Activated CD4-positive, alpha-beta memory T cell treated with anti-CD3 and anti-CD28 coated beads, Interleukin-2, amount 10 ng/mL, durations not matched to agents 7 days and 5 days (primary cell): ENCODE measurements around the gene UPK3A. TPM values are rescaled to one million over a fixed set of nuclear protein-coding genes. Genes with fewer than 3 reads are reported as not detected.
"Not testable (repeated sequence)": the region's sequence is repeated elsewhere in the genome, so short reads cannot be mapped to it uniquely, and the experiment has no call there.

Experiments used
- CTCF ChIA-PET: fragments of 350-600 bp; sonication (Branson Sonifier 250); formaldehyde crosslinking; loops from one replicate; lab custom pipeline; 2021; ENCODE audit warnings: antibody characterized with exemption, inconsistent platforms; lab: Charles Lee
- POLR2A ChIA-PET: fragments of 350-600 bp; sonication (Branson Sonifier 250); formaldehyde crosslinking; loops from one replicate; lab custom pipeline; 2021; ENCODE audit warnings: antibody characterized with exemption; lab: Charles Lee
- DNase-seq: peaks from one replicate; pipeline ENCODE4 v3.0.0-alpha.2; 2020
- H3K27ac Mint-ChIP-seq: one replicate; pipeline ENCODE4 v1.8.0; 2021; ENCODE audit warnings: mild to moderate bottlenecking, mixed read lengths
- H3K27me3 Mint-ChIP-seq: one replicate; pipeline ENCODE4 v1.8.0; 2021; ENCODE audit warnings: mixed read lengths
- H3K36me3 Mint-ChIP-seq: one replicate; pipeline ENCODE4 v1.8.0; 2021; ENCODE audit warnings: low read depth, mixed read lengths
- H3K4me1 Mint-ChIP-seq: one replicate; pipeline ENCODE4 v1.8.0; 2021; ENCODE audit warnings: mixed read lengths
- H3K4me3 Mint-ChIP-seq: one replicate; pipeline ENCODE4 v1.8.0; 2021; ENCODE audit warnings: mild to moderate bottlenecking, mixed read lengths
- H3K9me3 Mint-ChIP-seq: one replicate; pipeline ENCODE4 v1.8.0; 2021; ENCODE audit warnings: mixed read lengths
- total RNA-seq, 2 experiments: library from RNA; stranded (reverse); gene quantifications; one replicate each; pipeline ENCODE4 v1.2.3, GENCODE V29; 2021

Gene UPK3A
- total RNA-seq, 2 experiments from 2014 or later: not detected

- H3K9me3 Mint-ChIP-seq, DNase-seq, H3K27ac Mint-ChIP-seq, POLR2A ChIA-PET, H3K4me3 Mint-ChIP-seq, H3K36me3 Mint-ChIP-seq, H3K4me1 Mint-ChIP-seq, H3K27me3 Mint-ChIP-seq, CTCF ChIA-PET: not testable (repeated sequence)
These were observed 7.0 kb upstream of the UPK3A start for GRCh38 chr22:45277720-45278119.

- Mint-ChIP-seq H3K27me3 (peaks cover 9% of the 10 kb centered on the region), H3K36me3 (no peaks in the 10 kb centered on the region), H3K4me1 (peaks cover 6% of the 10 kb centered on the region), H3K27ac (no peak overlapping the region), H3K9me3 (no peaks in the 10 kb centered on the region), H3K4me3 (no peak overlapping the region)
- POLR2A ChIA-PET: no interaction called here
- no peak for DNase-seq
- CTCF ChIA-PET: no interaction called here
These were observed 6.6 kb upstream of the UPK3A start for GRCh38 chr22:45278125-45278524.

GRCh38 chr22:45280587-45280980 is 4.2 kb upstream of the UPK3A start:
- H3K9me3 Mint-ChIP-seq: no peaks in the 10 kb centered on the region
- DNase-seq: no peak
- peaks cover 22% of the 10 kb centered on the region for H3K27me3 Mint-ChIP-seq
- ChIA-PET CTCF (no interaction called here), POLR2A (no interaction called here)
- no peak overlapping the region for H3K4me3 Mint-ChIP-seq
- no peaks in the 10 kb centered on the region for H3K36me3 Mint-ChIP-seq
- peaks cover 6% of the 10 kb centered on the region for H3K4me1 Mint-ChIP-seq
- H3K27ac Mint-ChIP-seq: no peak overlapping the region

GRCh38 chr22:45281010-45281409 is 3.7 kb upstream of the UPK3A start:
- CTCF ChIA-PET: no interaction called here
- DNase-seq: no peak
- H3K27me3 Mint-ChIP-seq: peaks cover 23% of the 10 kb centered on the region
- no peaks in the 10 kb centered on the region for H3K9me3 Mint-ChIP-seq
- no peak overlapping the region for H3K4me3 Mint-ChIP-seq
- H3K27ac Mint-ChIP-seq: no peak overlapping the region
- POLR2A ChIA-PET: no interaction called here
- H3K4me1 Mint-ChIP-seq: peaks cover 6% of the 10 kb centered on the region
- no peaks in the 10 kb centered on the region for H3K36me3 Mint-ChIP-seq

- Mint-ChIP-seq H3K36me3 (no peaks in the 10 kb centered on the region), H3K4me3 (no peak overlapping the region), H3K4me1 (peaks cover 2% of the 10 kb centered on the region), H3K9me3 (no peaks in the 10 kb centered on the region), H3K27ac (no peak overlapping the region), H3K27me3 (peaks cover 24% of the 10 kb centered on the region)
- CTCF ChIA-PET: no interaction called here
- POLR2A ChIA-PET: no interaction called here
- no peak for DNase-seq
These were observed 712 bp downstream of the UPK3A start for GRCh38 chr22:45285263-45286058.

GRCh38 chr22:45286854-45287551 is 2.3 kb downstream of the UPK3A start:
- no peaks in the 10 kb centered on the region for H3K4me1 Mint-ChIP-seq
- H3K9me3 Mint-ChIP-seq: no peaks in the 10 kb centered on the region
- DNase-seq: no peak
- peaks cover 18% of the 10 kb centered on the region for H3K27me3 Mint-ChIP-seq
- H3K4me3 Mint-ChIP-seq: no peak overlapping the region
- H3K27ac Mint-ChIP-seq: no peak overlapping the region
- CTCF ChIA-PET: no interaction called here
- no peaks in the 10 kb centered on the region for H3K36me3 Mint-ChIP-seq
- POLR2A ChIA-PET: no interaction called here

- H3K9me3 Mint-ChIP-seq: no peaks in the 10 kb centered on the region
- peaks cover 2% of the 10 kb centered on the region for H3K4me1 Mint-ChIP-seq
- H3K27me3 Mint-ChIP-seq: peaks cover 3% of the 10 kb centered on the region
- POLR2A ChIA-PET: no interaction called here
- no peak overlapping the region for H3K4me3 Mint-ChIP-seq
- H3K27ac Mint-ChIP-seq: no peak overlapping the region
- CTCF ChIA-PET: no interaction called here
- no peak for DNase-seq
- no peaks in the 10 kb centered on the region for H3K36me3 Mint-ChIP-seq
These were observed 5.7 kb downstream of the UPK3A start for GRCh38 chr22:45290410-45290936.

- no peaks in the 10 kb centered on the region for H3K27me3 Mint-ChIP-seq
- H3K4me1 Mint-ChIP-seq: peaks cover 8% of the 10 kb centered on the region
- no peak for DNase-seq
- POLR2A ChIA-PET: no interaction called here
- H3K4me3 Mint-ChIP-seq: no peak overlapping the region
- no peaks in the 10 kb centered on the region for H3K36me3 Mint-ChIP-seq
- H3K27ac Mint-ChIP-seq: no peak overlapping the region
- no peaks in the 10 kb centered on the region for H3K9me3 Mint-ChIP-seq
- CTCF ChIA-PET: no interaction called here
These were observed 6.5 kb downstream of the UPK3A start for GRCh38 chr22:45291061-45291930.

GRCh38 chr22:45291931-45292290 is 7.2 kb downstream of the UPK3A start:
- Mint-ChIP-seq H3K4me1 (peaks cover 14% of the 10 kb centered on the region), H3K27ac (no peak overlapping the region), H3K9me3 (no peaks in the 10 kb centered on the region), H3K4me3 (no peak overlapping the region), H3K27me3 (no peaks in the 10 kb centered on the region), H3K36me3 (no peaks in the 10 kb centered on the region)
- ChIA-PET CTCF (no interaction called here), POLR2A (no interaction called here)
- DNase-seq: no peak

- Mint-ChIP-seq H3K27ac (no peak overlapping the region), H3K36me3 (no peaks in the 10 kb centered on the region), H3K4me1 (peaks cover 16% of the 10 kb centered on the region), H3K9me3 (no peaks in the 10 kb centered on the region), H3K27me3 (no peaks in the 10 kb centered on the region), H3K4me3 (no peak overlapping the region)
- CTCF ChIA-PET: no interaction called here
- no peak for DNase-seq
- POLR2A ChIA-PET: no interaction called here
These were observed 8.1 kb downstream of the UPK3A start for GRCh38 chr22:45292731-45293442.

GRCh38 chr22:45294030-45294429 is 9.3 kb downstream of the UPK3A start:
- Mint-ChIP-seq H3K36me3 (no peaks in the 10 kb centered on the region), H3K9me3 (no peaks in the 10 kb centered on the region), H3K27me3 (no peaks in the 10 kb centered on the region), H3K4me3 (no peak overlapping the region), H3K4me1 (peaks cover 16% of the 10 kb centered on the region), H3K27ac (no peak overlapping the region)
- CTCF ChIA-PET: no interaction called here
- no peak for DNase-seq
- POLR2A ChIA-PET: no interaction called here

GRCh38 chr22:45295004-45295403 is 10.3 kb downstream of the UPK3A start:
- peaks cover 16% of the 10 kb centered on the region for H3K4me1 Mint-ChIP-seq
- DNase-seq, H3K9me3 Mint-ChIP-seq, H3K27ac Mint-ChIP-seq, H3K4me3 Mint-ChIP-seq, H3K36me3 Mint-ChIP-seq, H3K27me3 Mint-ChIP-seq, CTCF ChIA-PET: not testable (repeated sequence)
- POLR2A ChIA-PET: interaction anchor here (0.7 to 3.4 kb wide), 2 partner anchors 14 to 21 kb away, joined by 3 to 17 read pairs; partner anchors contain the start of gene FAM118A
